Measurements from ENCODE around the gene RGS7BP. TPM values are rescaled to one million over a fixed set of nuclear protein-coding genes. Genes with fewer than 3 reads are reported as not detected.

RGS7BP gene
- total and polyA plus RNA-seq, 12 donors, result 0.54 to 23.5 (median 7.4) TPM

DNA sequence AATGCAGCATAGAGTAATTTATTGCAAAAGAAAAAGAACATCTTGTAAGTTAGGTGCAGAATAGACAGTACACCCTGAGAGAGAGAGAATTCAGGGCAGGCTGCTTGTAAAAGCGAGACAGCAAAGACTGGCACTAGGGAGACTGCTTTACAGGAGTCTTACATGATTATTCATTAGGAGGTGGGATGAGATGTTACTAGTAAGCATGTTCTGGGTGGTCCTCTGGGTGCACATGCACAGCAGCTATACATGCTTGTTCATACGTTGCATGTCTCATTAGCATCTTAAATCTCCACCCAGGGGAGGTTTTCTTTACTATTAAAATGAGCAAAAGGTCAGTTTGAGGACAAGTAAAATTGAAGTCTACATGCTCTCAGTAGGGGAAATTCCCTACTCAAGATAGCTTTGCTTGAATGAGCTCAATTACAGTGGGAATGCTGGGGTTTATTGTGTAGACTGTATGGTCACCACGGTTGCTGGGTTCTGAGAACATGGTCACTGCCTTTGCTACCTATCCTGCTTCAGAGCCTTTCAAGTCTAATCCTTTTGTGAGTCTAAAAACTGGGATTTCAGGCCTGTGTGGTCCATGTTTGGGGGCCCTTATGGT, 60.6 kb downstream of the RGS7BP start:
- intact Hi-C loops (cut with DNase I), result no loop called here
- Histone ChIP-seq H3K4me3 (no peak overlapping the region), H3K4me1 (replicated peaks in 1 of 2) (no peaks in the 10 kb centered on the region), H3K36me3 (replicated peaks in 1 of 2) (no peaks in the 10 kb centered on the region), H3K9me3 (replicated peaks in 1 of 3) (no peaks in the 10 kb centered on the region), H3K27ac (no peak overlapping the region), H3K27me3 (no peaks in the 10 kb centered on the region)
- WGBS, 4 donors, result 77 to 94% (median 87%) methylated on average over 3 of the region's 3 CpGs
- TF ChIP-seq, protein P1, sequence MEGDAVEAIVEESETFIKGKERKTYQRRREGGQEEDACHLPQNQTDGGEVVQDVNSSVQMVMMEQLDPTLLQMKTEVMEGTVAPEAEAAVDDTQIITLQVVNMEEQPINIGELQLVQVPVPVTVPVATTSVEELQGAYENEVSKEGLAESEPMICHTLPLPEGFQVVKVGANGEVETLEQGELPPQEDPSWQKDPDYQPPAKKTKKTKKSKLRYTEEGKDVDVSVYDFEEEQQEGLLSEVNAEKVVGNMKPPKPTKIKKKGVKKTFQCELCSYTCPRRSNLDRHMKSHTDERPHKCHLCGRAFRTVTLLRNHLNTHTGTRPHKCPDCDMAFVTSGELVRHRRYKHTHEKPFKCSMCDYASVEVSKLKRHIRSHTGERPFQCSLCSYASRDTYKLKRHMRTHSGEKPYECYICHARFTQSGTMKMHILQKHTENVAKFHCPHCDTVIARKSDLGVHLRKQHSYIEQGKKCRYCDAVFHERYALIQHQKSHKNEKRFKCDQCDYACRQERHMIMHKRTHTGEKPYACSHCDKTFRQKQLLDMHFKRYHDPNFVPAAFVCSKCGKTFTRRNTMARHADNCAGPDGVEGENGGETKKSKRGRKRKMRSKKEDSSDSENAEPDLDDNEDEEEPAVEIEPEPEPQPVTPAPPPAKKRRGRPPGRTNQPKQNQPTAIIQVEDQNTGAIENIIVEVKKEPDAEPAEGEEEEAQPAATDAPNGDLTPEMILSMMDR (IDR thresholded peaks at IDR 0.05), result no peak
- TF ChIP-seq POLR2A (IDR thresholded peaks at IDR 0.05), result no peak
- no peak for DNase-seq

- intact Hi-C loops (cut with DNase I), result no loop called here
- H3K27me3 ChIP-seq, result no peaks in the 10 kb centered on the region
- whole genome bisulfite sequencing, 4 donors, result 20 to 47% (median 41%) methylated on average over 1 of the region's 1 CpG
- no peaks in the 10 kb centered on the region for H3K36me3 ChIP-seq (replicated peaks in 1 of 2)
- no peaks in the 10 kb centered on the region for H3K9me3 ChIP-seq (replicated peaks in 1 of 3)
- no peak for DNase-seq
- H3K4me1 ChIP-seq (replicated peaks in 1 of 2), result no peaks in the 10 kb centered on the region
- H3K4me3 ChIP-seq, result no peak overlapping the region
- H3K27ac ChIP-seq, result peak overlapping the region in 1 of 5 donors; percentile 9
- TF ChIP-seq POLR2A (IDR thresholded peaks at IDR 0.05), result no peak
- TF ChIP-seq, protein P1 (IDR thresholded peaks at IDR 0.05), result no peak
Observed at GRCh38 chr5:64569858-64570257, 64.0 kb downstream of the RGS7BP start.

GRCh38 chr5:64570395-64570996, 64.7 kb downstream of the RGS7BP start:
- intact Hi-C loops (cut with DNase I), result no loop called here
- H3K27ac ChIP-seq, result peak overlapping the region in 1 of 5 donors; percentile 9
- H3K36me3 ChIP-seq (replicated peaks in 1 of 2), result no peaks in the 10 kb centered on the region
- no peaks in the 10 kb centered on the region for H3K27me3 ChIP-seq
- no peaks in the 10 kb centered on the region for H3K9me3 ChIP-seq (replicated peaks in 1 of 3)
- peaks cover 0 to under 1% of the 10 kb centered on the region in 2 donors for H3K4me1 ChIP-seq (replicated peaks in 1 of 2)
- no peak overlapping the region for H3K4me3 ChIP-seq
- TF ChIP-seq, protein P1 (IDR thresholded peaks at IDR 0.05), result no peak
- no peak for TF ChIP-seq POLR2A (IDR thresholded peaks at IDR 0.05)
- DNase-seq, result no peak
- WGBS, 4 donors, result 77 to 86% (median 80%) methylated on average over 2 of the region's 2 CpGs

DNA sequence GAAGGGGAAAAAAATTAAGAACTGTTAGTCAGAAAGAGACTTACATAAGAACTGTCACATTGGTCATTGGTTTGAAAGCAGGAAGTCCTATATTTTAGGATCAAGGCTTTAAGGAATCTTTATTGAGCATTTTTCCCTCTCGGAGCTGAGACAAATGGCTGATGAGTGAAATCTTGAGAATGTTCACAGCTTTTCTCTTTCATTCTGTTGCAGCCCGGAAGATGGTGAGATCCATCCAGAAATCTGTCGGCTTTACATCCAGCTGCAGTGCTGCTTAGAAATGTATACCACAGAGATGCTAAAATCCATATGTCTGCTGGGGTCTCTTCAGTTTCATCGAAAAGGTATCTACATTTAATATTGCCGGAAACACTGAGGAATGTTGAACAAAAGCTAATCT, 69.7 kb downstream of the RGS7BP start:
- peaks cover 0 to 6% of the 10 kb centered on the region in 2 donors for H3K4me1 ChIP-seq (replicated peaks in 1 of 2)
- TF ChIP-seq, protein P1 (IDR thresholded peaks at IDR 0.05), result no peak
- TF ChIP-seq POLR2A (IDR thresholded peaks at IDR 0.05), result no peak
- H3K36me3 ChIP-seq (replicated peaks in 1 of 2), result no peaks in the 10 kb centered on the region
- no peak for DNase-seq
- no peak overlapping the region for H3K27ac ChIP-seq
- whole genome bisulfite sequencing, 4 donors, result 73 to 81% (median 79%) methylated on average over 5 of the region's 5 CpGs
- intact Hi-C loops (cut with DNase I), result no loop called here
- H3K9me3 ChIP-seq (replicated peaks in 1 of 3), result no peaks in the 10 kb centered on the region
- H3K4me3 ChIP-seq, result no peak overlapping the region
- H3K27me3 ChIP-seq, result no peaks in the 10 kb centered on the region
